H9 (cell line): ENCODE data around the gene SNAI3. TPM values are rescaled to one million over a fixed set of nuclear protein-coding genes. Genes with fewer than 3 reads are reported as not detected.
A peak's percentile ranks its signal among the peaks of the same experiment; 100 is the strongest.

Experiments
- DNase-seq: peaks from one replicate; pipeline ENCODE4 v3.0.0-alpha.2; 2017
- H2AFZ ChIP-seq: one replicate; pipeline ENCODE4 v1.6.1; 2013; ENCODE audit warnings: mild to moderate bottlenecking, low read length, control low read depth, moderate library complexity
- H2AK5ac ChIP-seq: 2 replicates; pipeline ENCODE4 v1.6.1; 2013; ENCODE audit warnings: low read length, control low read depth, mixed read lengths; ENCODE audit not compliant: insufficient read length
- H2BK120ac ChIP-seq: one replicate; pipeline ENCODE4 v1.6.1; 2013; ENCODE audit warnings: low read depth, mild to moderate bottlenecking, low read length, control low read depth, inconsistent platforms; ENCODE audit not compliant: poor library complexity, severe bottlenecking
- H2BK12ac ChIP-seq: 2 replicates; pipeline ENCODE4 v1.6.1; 2013; ENCODE audit warnings: low read length, control low read depth, mixed read lengths, low read depth; ENCODE audit not compliant: insufficient read length
- H2BK15ac ChIP-seq: 2 replicates; pipeline ENCODE4 v1.6.1; 2013; ENCODE audit warnings: low read depth, low read length, control low read depth
- H2BK20ac ChIP-seq: one replicate; pipeline ENCODE4 v1.6.1; 2013; ENCODE audit warnings: low read depth, mild to moderate bottlenecking, low read length, control low read depth, inconsistent platforms; ENCODE audit not compliant: poor library complexity, severe bottlenecking
- H2BK5ac ChIP-seq: 2 replicates; pipeline ENCODE4 v1.6.1; 2013; ENCODE audit warnings: low read length, control low read depth, mixed read lengths; ENCODE audit not compliant: insufficient read length
- H3K14ac ChIP-seq: 2 replicates; pipeline ENCODE4 v1.6.1; 2013; ENCODE audit warnings: low read length, control low read depth; ENCODE audit not compliant: insufficient read depth
- H3K18ac ChIP-seq: 2 replicates; pipeline ENCODE4 v1.6.1; 2013; ENCODE audit warnings: low read depth, mild to moderate bottlenecking, mixed read lengths, low read length, control low read depth; ENCODE audit not compliant: insufficient read length
- H3K23ac ChIP-seq: 2 replicates; pipeline ENCODE4 v1.6.1; 2013; ENCODE audit warnings: low read length, control low read depth, mixed read lengths, low read depth; ENCODE audit not compliant: insufficient read length
- H3K23me2 ChIP-seq: 2 replicates; pipeline ENCODE4 v1.6.1; 2013; ENCODE audit warnings: low read depth, mild to moderate bottlenecking, mixed read lengths, low read length, control low read depth; ENCODE audit not compliant: insufficient read length, poor library complexity, severe bottlenecking
- H3K27ac ChIP-seq: 2 replicates; pipeline ENCODE4 v1.5.1; 2013; ENCODE audit warnings: low read length, control low read depth, mixed read lengths, low read depth; ENCODE audit not compliant: insufficient read length
- H3K27me3 ChIP-seq: 2 replicates; pipeline ENCODE4 v1.6.1; 2013; ENCODE audit warnings: low read length, control low read depth, inconsistent platforms; ENCODE audit not compliant: insufficient read depth
- H3K4ac ChIP-seq: 2 replicates; pipeline ENCODE4 v1.6.1; 2013; ENCODE audit warnings: low read depth, mild to moderate bottlenecking, control low read depth, inconsistent platforms, low read length, moderate library complexity
- H3K4me1 ChIP-seq: 2 replicates; pipeline ENCODE4 v1.6.1; 2013; ENCODE audit warnings: low read length, control low read depth, inconsistent platforms; ENCODE audit not compliant: insufficient read depth
- H3K4me2 ChIP-seq: 2 replicates; pipeline ENCODE4 v1.6.1; 2013; ENCODE audit warnings: low read length, control low read depth, mixed read lengths; ENCODE audit not compliant: insufficient read length, insufficient read depth
- H3K56ac ChIP-seq: 2 replicates; pipeline ENCODE4 v1.6.1; 2013; ENCODE audit warnings: low read depth, mild to moderate bottlenecking, mixed read lengths, low read length, control low read depth; ENCODE audit not compliant: insufficient read length
- H3K79me1 ChIP-seq: 2 replicates; pipeline ENCODE4 v1.6.1; 2013; ENCODE audit warnings: low read depth, mild to moderate bottlenecking, moderate library complexity, low read length, control low read depth, inconsistent platforms; ENCODE audit not compliant: insufficient read depth, poor library complexity, severe bottlenecking
- H3K79me2 ChIP-seq: 2 replicates; pipeline ENCODE4 v1.6.1; 2013; ENCODE audit warnings: low read length, control low read depth, inconsistent platforms; ENCODE audit not compliant: insufficient read depth
- H3K9ac ChIP-seq: 2 replicates; pipeline ENCODE4 v1.6.1; 2013; ENCODE audit warnings: low read length, control low read depth, mixed read lengths; ENCODE audit not compliant: insufficient read length; ENCODE audit errors: extremely low read depth
- H3K9me3 ChIP-seq: one replicate; pipeline ENCODE4 v1.6.1; 2013; ENCODE audit warnings: low read depth, low read length, inconsistent platforms; ENCODE audit not compliant: control insufficient read depth
- H3T11ph ChIP-seq: one replicate; pipeline ENCODE4 v1.6.1; 2013; ENCODE audit warnings: mild to moderate bottlenecking, low read length, control low read depth, inconsistent platforms
- H4K20me1 ChIP-seq: one replicate; pipeline ENCODE4 v1.6.1; 2013; ENCODE audit not compliant: control insufficient read depth, insufficient read length, insufficient read depth
- H4K5ac ChIP-seq: 2 replicates; pipeline ENCODE4 v1.6.1; 2013; ENCODE audit warnings: low read depth, mild to moderate bottlenecking, mixed read lengths, low read length, control low read depth; ENCODE audit not compliant: insufficient read length
- H4K8ac ChIP-seq: replicated peaks from 2 replicates; pipeline ENCODE4 v1.6.1; 2013; ENCODE audit warnings: low read length, control low read depth, mixed read lengths, low read depth; ENCODE audit not compliant: insufficient read length
- H4K91ac ChIP-seq: 2 replicates; pipeline ENCODE4 v1.6.1; 2013; ENCODE audit warnings: low read depth, mild to moderate bottlenecking, moderate library complexity, mixed read lengths, low read length, control low read depth; ENCODE audit not compliant: insufficient read length
- H3K27ac Mint-ChIP-seq, 3 experiments: 2 replicates in 2 of 3; 3 replicates in 1 of 3; pipeline ENCODE4 v1.8.0; 2020 to 2021; ENCODE audit warnings: mixed read lengths in 3 of 3, mild to moderate bottlenecking in 1 of 3, moderate library complexity in 1 of 3
- H3K27me3 Mint-ChIP-seq: 2 replicates; pipeline ENCODE4 v1.8.0; 2021; ENCODE audit warnings: low read depth, mild to moderate bottlenecking, moderate library complexity, mixed read lengths
- H3K36me3 Mint-ChIP-seq, 3 experiments: 2 replicates in 2 of 3; 3 replicates in 1 of 3; pipeline ENCODE4 v1.8.0; 2020 to 2021; ENCODE audit warnings: low read depth in 3 of 3, mixed read lengths in 3 of 3; ENCODE audit not compliant: insufficient read depth in 1 of 3
- H3K4me1 Mint-ChIP-seq, 2 experiments: 2 replicates each; pipeline ENCODE4 v1.8.0; 2020; ENCODE audit warnings: mixed read lengths in 2 of 2
- H3K4me3 Mint-ChIP-seq, 2 experiments: 2 replicates in 1 of 2; 3 replicates in 1 of 2; pipeline ENCODE4 v1.8.0; 2020 to 2021; ENCODE audit warnings: mild to moderate bottlenecking in 2 of 2, mixed read lengths in 2 of 2, moderate library complexity in 1 of 2
- H3K9me3 Mint-ChIP-seq, 2 experiments: 2 replicates in 1 of 2; 3 replicates in 1 of 2; pipeline ENCODE4 v1.8.0; 2020; ENCODE audit warnings: mild to moderate bottlenecking in 2 of 2, mixed read lengths in 2 of 2, moderate library complexity in 1 of 2
- CTCF ChIP-seq: fragments of 200-600 bp; sonication (generic); conservative IDR thresholded peaks from 3 replicates; pipeline ENCODE4 v1.8.0; 2021; ENCODE audit warnings: antibody characterized with exemption, mild to moderate bottlenecking
- WGBS: extraction: QIAGEN DNeasy Blood & Tissue Kit; methylation state at CpG from one replicate; pipeline ENCODE4 v1.1.7; 2013; ENCODE audit warnings: missing lambda C conversion rate, low lambda C conversion rate, mixed read lengths; ENCODE audit not compliant: insufficient read length; ENCODE audit errors: extremely low coverage; 5-methylcytosine and 5-hydroxymethylcytosine counted together
- total RNA-seq: library from RNA; stranded (reverse); gene quantifications from 2 replicates; pipeline ENCODE4 v1.2.1, GENCODE V29; 2021

Gene SNAI3
- total RNA-seq, 1 experiment from 2014 or later: 3.2 TPM

GRCh38 chr16:88656291-88656980 is 29.9 kb downstream of the SNAI3 start:
- no CpG with 5 or more reads among the region's 25 CpGs for WGBS
- H3K4me2 ChIP-seq: no peak overlapping the region
- H4K91ac ChIP-seq: no peak overlapping the region
- H3K23me2 ChIP-seq: peaks cover 1% of the 10 kb centered on the region
- H3K79me2 ChIP-seq: peaks cover 16% of the 10 kb centered on the region; the same call in 1 of the 2 replicates
- no peaks in the 10 kb centered on the region for H3K27me3 ChIP-seq
- Mint-ChIP-seq H3K4me3 (no peak overlapping the region), H3K9me3 (no peaks in the 10 kb centered on the region), H3K27me3 (no peaks in the 10 kb centered on the region), H3K27ac (peak overlapping the region in 2 of 3 experiments; percentile 34 to 65; a peak in 1 of 7 replicates), H3K4me1 (peaks cover 5 to 11% of the 10 kb centered on the region in 2 experiments), H3K36me3 (peaks cover 9 to 34% (median 30%) of the 10 kb centered on the region in 3 experiments; a peak in 6 of 7 replicates)
- no peak overlapping the region for H2BK120ac ChIP-seq
- no peak overlapping the region for H2BK20ac ChIP-seq
- H4K20me1 ChIP-seq: no peaks in the 10 kb centered on the region
- H3K14ac ChIP-seq: no peak overlapping the region; the same call in 1 of the 2 replicates
- H3T11ph ChIP-seq: no peak overlapping the region
- no peak overlapping the region for H2BK12ac ChIP-seq
- no peak overlapping the region for H3K56ac ChIP-seq
- H2AFZ ChIP-seq: no peak overlapping the region
- H3K4me1 ChIP-seq: peaks cover 1% of the 10 kb centered on the region; the same call in 1 of the 2 replicates
- H2BK15ac ChIP-seq: no peak overlapping the region
- H2BK5ac ChIP-seq: no peak overlapping the region
- H3K4ac ChIP-seq: no peak overlapping the region
- DNase-seq: no peak
- H3K9ac ChIP-seq: no peak overlapping the region
- no peak overlapping the region for H2AK5ac ChIP-seq
- no peak overlapping the region for H3K27ac ChIP-seq
- no peaks in the 10 kb centered on the region for H3K9me3 ChIP-seq
- no peak overlapping the region for H4K8ac ChIP-seq
- peaks cover 3% of the 10 kb centered on the region for H3K79me1 ChIP-seq
- no peak overlapping the region for H3K23ac ChIP-seq
- TF ChIP-seq CTCF: no peak
- H4K5ac ChIP-seq: no peak overlapping the region
- H3K18ac ChIP-seq: no peak overlapping the region
